K562 (cell line): ENCODE data around the gene UBE2E2. TPM values are rescaled to one million over a fixed set of nuclear protein-coding genes. Genes with fewer than 3 reads are reported as not detected.

Experiments used
- ESRRA ChIP-seq: fragments of 450-650 bp; IDR thresholded peaks from 2 replicates; pipeline ENCODE4 v1.6.1; 2014; ENCODE audit warnings: low read depth, mild to moderate bottlenecking, moderate library complexity, borderline replicate concordance
- GABPB1 ChIP-seq: sonication (generic); formaldehyde crosslinking; IDR thresholded peaks from 2 replicates; pipeline ENCODE4 v1.8.0; 2022; ENCODE audit warnings: mild to moderate bottlenecking, missing genetic modification reagents
- HIVEP1 ChIP-seq: fragments of 250-450 bp; sonication (Bioruptor Pico); IDR thresholded peaks from 2 replicates; pipeline ENCODE4 v1.4.0; 2020; ENCODE audit warnings: mild to moderate bottlenecking
- NEUROD1 ChIP-seq: fragments of 150-350 bp; IDR thresholded peaks from 2 replicates; pipeline ENCODE4 v1.6.1; 2014; ENCODE audit warnings: borderline replicate concordance, low read length, low read depth; ENCODE audit not compliant: partially characterized antibody
- PRMT5 ChIP-seq: sonication (generic); formaldehyde crosslinking; IDR thresholded peaks from 2 replicates; pipeline ENCODE4 v1.5.0; 2020; ENCODE audit warnings: missing genetic modification reagents
- REST ChIP-seq, 2 experiments: fragments of 450-650 bp; formaldehyde crosslinking in 1 of 2; IDR thresholded peaks; 2 replicates each; pipeline versions ENCODE4 v1.4.0 to v1.6.1; 2014 to 2020; ENCODE audit warnings: mild to moderate bottlenecking in 2 of 2, borderline replicate concordance in 1 of 2, low read depth in 1 of 2
- SAP30 ChIP-seq: fragments of 200-600 bp; sonication (generic); IDR thresholded peaks from 2 replicates; pipeline ENCODE4 v1.6.1; 2012; ENCODE audit warnings: borderline replicate concordance, low read depth, mild to moderate bottlenecking, moderate library complexity, low read length, control low read depth, inconsistent platforms; ENCODE audit not compliant: insufficient read depth, poor library complexity, severe bottlenecking
- SRSF9 ChIP-seq: fragments of 200-400 bp; formaldehyde crosslinking; IDR thresholded peaks from 2 replicates; pipeline ENCODE4 v1.6.1; 2017; ENCODE audit warnings: low read depth, low read length, borderline replicate concordance
- ZNF436 ChIP-seq: fragments of 250-450, 450-650 bp; sonication (Bioruptor Pico); formaldehyde crosslinking; IDR thresholded peaks from 2 replicates; pipeline ENCODE4 v1.7.0; 2020; ENCODE audit warnings: mild to moderate bottlenecking
- polyA plus RNA-seq, 8 experiments: library from polyadenylated mRNA; depleted of rRNA in 4 of 8; stranded (reverse) in 5 of 8; unstranded in 3 of 8; fragments of >200 nt; fragmentation: Nextera tagmentation in 2 of 8; fragmentation: Illumina TruSeq in 1 of 8; extraction: Ambion mirVana in 2 of 8; extraction: Trizol in 1 of 8; gene quantifications; 2 replicates each; pipeline versions ENCODE4 v1.2.1 to v1.2.3, GENCODE V29; 2011 to 2014; ENCODE audit warnings: inconsistent platforms in 1 of 8, missing spikeins in 1 of 8
- total RNA-seq, 7 experiments: library from RNA; depleted of rRNA in 6 of 7; stranded (reverse); fragments of >200 nt in 6 of 7; fragmentation: Illumina TruSeq in 2 of 7; extraction: Trizol in 2 of 7; gene quantifications; 2 replicates each; pipeline versions ENCODE4 v1.2.1 to v1.2.3, GENCODE V29; 2011 to 2021; ENCODE audit warnings: low replicate concordance in 1 of 7

Gene UBE2E2
- total and polyA plus RNA-seq, 9 of the 15 experiments (the other 6 are each of a cell fraction or from before 2014, with no cell fraction given), result 0.22 to 5.1 (median 1.9) TPM

DNA sequence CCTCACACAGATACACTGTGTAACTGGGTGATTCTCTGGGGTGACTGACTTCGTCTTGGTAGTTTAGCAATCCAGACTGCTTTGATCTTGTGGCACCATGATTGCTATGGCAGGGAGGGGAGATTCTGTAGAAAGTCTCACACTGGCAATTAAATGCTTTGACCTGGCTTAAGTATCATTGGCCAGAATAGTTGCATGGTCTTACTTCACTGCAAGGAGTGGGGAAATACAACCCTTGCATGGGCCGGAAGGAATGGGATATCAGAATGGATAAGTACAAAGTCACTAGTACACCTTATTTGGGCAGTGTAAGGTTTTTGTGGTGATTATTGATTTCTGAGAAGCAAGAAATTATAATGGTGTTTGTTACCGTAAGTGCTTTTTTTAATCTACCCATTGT is 153.8 kb downstream of the UBE2E2 start (continued):
- TF ChIP-seq REST (IDR thresholded peaks at IDR 0.05; ENCODE audit: borderline replicate concordance) (no peak), REST (CRISPR knock-in tag; IDR thresholded peaks at IDR 0.05; ENCODE audit: low read depth) (no peak), GABPB1 (no peak), SAP30 (no peak), HIVEP1 (CRISPR knock-in tag) (no peak), ESRRA (no peak), PRMT5 (CRISPR knock-in tag) (no peak), SRSF9 (no peak), ZNF436 (CRISPR knock-in tag) (no peak), NEUROD1 (no peak)
